Stimulated activated naive CD4-positive, alpha-beta T cell (primary cell): ENCODE results near the gene TFF3.
A peak's percentile ranks its signal among the peaks of the same experiment; 100 is the strongest.

Source experiments
- DNase-seq, 6 experiments: peaks; one replicate each; lab custom pipeline; 2025; lab: John Stamatoyannopoulos, UW

The TFF3 gene

DNA sequence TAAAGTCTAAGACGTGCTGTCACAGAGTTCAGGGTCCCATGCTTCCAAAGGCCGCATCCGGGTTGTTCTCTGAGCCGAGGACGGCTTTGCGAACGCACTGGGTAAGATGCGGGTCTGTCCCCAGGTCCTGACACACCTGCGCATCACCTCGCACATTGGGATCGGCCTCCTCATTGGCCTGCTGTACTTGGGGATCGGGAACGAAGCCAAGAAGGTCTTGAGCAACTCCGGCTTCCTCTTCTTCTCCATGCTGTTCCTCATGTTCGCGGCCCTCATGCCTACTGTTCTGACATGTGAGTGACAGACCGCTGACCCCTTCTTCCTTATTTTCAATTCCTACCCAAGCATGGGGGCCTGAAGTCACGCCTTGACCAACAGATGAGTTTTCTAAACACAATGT lies 25.3 kb downstream of the TFF3 start:
- DNase-seq: no peak

DNA sequence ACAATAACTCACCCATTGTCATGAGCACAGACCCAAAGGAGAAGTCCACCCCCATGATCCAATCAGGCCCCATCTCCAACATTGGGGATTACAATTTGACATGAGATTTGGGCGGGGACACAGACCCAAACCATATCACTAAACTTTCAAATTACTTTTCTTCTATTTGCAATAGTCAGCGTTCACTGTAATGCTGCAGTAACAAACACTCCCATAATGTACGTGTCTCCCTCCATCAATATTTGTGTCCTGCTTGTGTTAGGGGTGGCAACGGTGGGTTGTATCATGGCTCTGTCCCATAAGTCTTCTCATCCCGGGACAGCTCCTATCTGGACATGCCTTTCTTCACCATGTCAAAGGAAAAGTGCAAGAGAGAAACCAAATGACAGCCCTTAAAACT lies 26.2 kb downstream of the TFF3 start:
- no peak for DNase-seq

DNA sequence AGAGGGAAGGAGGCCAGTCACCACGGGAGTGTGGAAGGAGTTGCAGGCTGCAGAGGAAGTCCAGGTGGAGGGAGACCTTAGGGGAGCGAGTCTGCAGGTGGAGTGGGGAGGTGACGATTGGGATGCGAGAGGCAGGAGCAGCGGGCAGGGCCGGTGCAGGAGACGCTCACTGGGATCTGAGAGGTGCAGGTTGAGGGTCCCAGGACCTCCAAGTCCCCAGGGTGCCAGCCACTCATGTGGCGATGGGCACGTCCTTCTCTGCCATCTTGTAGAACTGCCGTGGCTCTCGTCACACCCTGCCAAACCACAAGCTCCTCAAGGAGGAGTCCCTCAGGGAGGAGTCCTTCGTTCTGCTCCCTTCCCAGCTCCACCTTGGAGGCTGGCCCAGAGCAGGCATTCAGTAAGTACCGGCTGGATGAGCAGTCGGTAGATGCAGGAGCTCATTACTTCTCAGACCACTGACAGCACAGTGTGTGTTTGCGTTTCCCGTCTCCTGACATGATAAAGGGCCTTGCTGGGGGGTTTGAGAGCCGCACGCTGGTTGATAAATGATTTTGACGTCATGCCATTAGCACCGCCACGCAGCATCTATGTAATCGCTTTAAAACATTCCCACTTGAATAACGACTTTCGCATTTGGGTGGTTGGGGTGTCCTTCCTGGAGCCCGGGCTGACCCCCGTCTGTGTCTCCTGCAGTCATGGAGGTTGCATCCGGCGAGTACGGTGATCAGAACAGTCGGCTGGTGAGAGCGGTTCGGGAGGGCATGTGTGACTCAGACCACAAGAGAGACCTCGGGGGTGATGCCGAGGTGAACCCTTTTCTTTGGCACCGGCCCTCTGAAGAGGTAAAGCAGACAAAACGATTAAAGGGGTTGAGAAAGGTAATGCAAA lies 27.8 kb downstream of the TFF3 start:
- no peak for DNase-seq

DNA sequence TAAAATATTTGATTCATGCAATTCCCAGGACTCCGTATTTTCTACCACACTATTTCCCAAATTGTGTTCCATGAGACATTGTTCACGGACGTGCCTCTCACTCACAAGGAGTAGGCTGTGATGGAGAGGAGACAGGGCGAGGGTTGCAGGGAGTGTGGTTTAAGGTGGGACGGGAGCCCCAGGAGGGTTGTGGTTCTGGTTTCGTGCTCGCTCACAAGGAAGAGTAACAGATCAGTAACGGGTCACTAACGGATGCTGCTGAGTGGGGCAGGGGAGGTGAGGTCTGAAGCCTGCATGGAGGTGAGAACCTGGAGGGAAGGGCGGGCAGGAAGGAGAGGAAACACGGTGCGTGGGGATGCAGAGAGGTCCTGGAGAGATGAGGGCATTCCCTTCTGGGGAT lies 28.8 kb downstream of the TFF3 start:
- no peak for DNase-seq

DNA sequence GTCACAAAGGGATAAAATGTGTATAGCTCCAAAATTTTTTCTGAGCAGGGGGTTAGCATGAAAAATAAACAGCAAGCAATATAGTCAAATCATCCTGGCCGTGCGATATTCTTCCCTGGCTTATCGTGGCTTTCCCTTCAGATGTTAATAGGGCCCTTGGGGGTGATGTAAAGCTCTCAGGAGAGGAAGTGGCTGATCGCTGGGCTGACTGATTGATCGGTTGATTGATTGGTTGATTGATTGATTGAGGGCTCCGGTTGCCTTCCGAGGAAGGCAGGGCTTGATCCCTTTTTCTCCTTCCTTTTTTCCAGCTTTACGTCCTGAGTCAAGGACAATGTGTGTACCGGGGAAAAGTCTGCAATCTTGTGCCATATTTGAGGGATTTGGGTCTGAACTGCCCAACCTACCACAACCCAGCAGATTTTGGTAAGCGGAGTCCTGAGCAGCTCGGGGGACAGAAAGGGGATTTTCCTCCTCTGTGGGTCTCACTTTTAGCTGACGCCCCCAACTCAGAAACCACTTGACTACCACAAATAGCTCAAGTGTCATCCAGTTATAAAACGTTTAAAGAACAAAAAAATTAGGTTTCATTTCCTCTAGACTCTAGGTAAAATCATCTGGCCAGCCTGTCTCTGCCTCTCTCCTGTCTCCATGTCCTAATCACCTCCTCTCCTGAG lies 29.5 kb downstream of the TFF3 start:
- no peak for DNase-seq

DNA sequence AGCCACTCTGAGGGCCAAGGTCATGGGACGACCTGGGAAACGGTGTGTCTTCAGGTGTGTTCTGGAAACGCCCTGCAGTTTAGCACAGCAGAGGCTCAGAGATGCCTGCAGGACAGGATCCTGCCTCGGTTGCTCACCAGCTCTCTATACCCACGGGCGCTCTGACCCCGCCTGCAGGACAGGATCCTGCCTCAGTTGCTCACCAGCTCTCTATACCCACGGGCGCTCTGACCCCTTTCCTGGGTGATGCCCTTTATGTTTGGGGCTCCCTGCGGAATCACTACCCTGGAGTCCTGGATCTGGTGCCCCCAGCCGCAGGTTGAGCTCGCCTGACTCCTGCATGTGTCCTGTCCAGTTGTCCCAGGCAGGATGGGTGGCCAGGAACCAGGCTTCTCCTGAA lies 32.5 kb downstream of the TFF3 start:
- no peak for DNase-seq

DNA sequence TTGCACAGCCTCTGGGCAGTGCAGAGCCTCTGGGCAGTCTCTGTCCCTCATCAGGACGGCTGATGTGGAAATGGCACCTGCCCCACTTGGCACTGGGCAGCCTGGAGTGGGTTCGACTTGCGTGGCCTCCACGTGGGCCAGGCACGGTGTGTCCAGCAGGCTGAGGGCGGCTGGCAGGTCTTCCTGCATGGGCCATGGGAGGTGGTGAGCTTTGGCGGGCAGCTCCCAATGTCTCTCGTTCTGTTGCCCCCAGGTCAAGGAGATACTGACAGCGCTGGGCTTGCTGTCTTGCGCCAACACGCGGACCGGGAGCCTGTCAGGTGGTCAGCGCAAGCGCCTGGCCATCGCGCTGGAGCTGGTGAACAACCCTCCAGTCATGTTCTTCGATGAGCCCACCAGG lies 33.2 kb downstream of the TFF3 start:
- no peak for DNase-seq

DNA sequence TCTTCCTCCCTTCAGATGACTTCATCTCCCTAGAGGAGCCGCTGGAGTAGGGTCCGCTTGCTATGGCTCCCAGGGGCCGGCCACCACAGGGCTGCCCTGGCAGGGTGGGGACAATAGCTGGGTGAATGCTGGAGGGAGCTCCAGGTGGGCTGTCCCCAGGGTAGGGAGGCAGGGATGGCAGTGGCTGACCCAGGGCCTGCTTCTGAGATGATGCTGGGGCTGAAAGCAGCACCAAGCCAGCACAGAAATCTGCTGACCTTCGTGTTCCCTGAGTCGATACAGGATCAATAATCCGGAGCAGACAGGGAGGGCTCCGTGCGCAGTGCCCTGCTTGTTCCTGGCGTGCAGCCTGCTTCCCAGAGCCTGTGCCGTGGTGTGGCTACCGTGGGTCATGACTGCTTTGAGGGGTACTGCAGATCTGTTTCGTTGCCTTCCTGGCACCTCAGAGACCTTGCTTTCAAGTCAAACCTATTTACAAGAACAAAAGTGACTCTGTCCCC lies 34.0 kb downstream of the TFF3 start:
- no peak for DNase-seq

DNA sequence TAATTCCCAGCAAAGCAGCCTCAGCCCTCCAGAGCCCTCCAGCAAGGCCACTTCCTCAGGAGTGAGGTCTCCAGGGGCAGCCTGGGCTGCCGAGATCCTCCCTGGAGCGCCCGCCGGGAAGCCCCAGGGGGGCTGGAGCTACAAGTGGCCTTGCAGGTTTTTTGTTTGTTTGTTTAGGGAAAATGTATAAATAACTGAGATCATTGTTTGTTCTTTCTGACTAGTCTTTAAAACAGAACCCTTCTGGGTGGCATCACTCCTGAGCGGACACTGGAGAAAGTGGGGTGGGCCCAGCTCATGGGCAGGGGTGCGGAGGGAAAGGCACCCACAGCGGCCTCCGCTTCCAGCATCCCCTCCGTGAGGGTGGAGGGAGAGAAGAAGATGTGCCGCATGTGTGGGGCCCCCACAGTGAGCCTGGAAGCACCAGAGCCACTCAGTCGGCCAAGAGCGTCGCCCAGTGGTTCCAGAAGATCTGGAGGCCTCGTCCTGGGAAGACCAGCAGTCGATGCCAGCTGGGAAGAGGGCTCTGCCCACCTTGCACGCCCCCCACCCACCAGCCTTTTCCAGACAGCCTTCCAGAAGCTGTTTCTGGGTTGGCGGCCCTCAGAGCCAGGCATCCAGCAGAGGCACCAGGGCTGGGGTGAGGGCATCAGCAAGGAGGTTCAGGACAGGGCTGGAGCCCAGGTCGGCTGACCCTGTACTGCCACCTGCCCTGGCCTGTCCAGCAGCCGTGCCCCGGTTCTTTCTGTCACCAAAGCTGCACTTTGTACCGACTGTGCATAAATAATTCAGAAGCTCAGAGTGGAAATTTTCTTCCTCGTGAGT lies 34.6 kb downstream of the TFF3 start:
- DNase-seq: no peak

DNA sequence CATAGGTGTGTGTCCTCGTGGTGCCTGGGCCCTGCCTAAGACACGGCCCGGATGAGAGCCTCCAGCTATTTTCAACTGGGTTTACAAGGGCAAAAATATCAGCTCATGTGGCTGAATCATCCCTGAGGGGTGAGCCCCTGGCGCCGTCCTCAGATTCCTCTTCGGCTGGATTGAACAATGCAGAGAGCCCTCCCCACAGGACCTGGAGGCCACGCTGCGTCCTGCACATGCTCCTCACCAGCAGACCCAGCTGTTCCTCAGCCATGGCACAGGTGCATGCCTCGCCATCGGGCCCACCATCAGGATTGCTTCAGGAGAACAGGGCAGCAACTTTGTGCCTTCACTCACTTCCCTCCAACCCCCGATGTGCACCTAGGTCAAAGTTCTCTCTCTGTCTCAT lies 35.3 kb downstream of the TFF3 start:
- DNase-seq: no peak

DNA sequence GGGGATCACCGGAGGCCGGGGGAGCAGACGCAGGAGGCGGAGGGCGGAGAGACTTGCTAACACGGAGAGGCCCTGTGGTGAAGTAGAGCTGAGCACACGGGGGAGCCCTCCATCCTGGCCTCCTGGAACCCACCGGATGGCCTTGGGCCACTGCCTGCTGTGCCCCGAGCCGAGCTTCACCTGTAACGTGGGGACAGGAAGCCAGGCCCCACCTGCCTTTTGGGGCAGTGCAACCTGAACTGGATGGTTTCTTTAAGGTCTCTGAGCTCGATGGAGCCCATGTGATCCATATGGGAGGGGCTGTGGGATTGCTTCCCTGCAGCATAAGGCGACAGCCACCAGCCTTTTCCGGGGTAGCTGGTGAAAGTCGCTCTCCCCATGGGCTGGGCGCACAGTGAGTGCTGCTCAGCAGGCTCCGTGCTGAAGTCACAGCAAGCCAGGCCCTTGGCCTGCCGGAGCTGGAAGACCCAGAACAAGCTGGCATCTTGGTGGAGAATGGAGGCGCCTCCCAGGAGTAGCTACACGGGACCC lies 35.8 kb downstream of the TFF3 start:
- DNase-seq: no peak

DNA sequence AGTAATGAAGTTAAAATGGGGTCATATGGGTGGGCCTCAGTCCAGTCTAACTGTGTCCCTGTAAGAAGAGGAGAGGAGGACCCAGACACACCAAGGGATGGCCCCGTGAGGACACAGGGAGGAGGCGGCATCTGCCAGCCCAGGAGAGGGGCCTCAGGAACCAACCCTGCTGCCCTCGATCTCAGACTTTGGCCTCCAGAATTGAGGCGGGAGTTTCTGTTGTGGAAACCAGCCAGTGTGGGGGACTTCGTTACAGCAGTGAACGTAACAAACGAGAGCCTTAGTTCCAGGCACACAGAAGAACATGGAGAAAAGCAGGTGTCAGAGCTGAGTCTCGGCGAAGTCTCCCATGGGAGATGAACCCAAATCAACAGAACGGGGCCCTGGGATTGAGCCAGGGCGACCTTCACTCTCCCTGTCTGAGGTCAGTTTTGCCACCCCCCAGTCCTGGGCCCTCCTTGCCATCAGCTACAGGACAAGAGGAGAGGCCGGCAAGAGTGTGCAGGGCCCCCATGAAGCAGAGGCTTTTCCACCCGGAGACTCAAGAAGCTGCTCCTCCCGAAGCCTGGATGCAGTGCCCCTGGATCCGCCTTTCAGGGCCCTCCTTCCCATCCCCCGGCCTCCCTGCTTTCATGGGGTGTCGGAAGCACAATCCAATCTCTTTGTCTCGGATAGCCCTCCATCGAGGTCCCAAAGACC lies 36.6 kb downstream of the TFF3 start:
- DNase-seq: no peak

DNA sequence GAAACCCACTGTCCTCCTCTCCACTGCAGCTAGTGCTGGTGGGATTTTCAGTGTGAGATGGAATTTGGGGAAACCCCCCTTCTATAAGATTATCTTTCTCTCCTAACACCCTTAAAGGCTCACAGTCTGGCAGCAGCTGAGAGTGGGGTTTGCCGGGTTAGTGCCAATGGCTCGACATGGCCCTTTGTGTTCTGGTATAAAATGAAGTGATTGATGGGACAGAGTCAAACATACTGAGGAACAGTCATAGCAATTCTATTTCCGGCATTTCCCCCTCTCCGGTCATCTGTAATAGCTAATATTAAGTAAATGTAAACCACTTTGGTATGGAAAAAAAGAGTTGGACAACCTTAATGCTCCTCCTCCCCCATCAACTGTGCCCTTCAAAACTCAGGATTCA lies 37.6 kb downstream of the TFF3 start:
- DNase-seq: no peak

DNA sequence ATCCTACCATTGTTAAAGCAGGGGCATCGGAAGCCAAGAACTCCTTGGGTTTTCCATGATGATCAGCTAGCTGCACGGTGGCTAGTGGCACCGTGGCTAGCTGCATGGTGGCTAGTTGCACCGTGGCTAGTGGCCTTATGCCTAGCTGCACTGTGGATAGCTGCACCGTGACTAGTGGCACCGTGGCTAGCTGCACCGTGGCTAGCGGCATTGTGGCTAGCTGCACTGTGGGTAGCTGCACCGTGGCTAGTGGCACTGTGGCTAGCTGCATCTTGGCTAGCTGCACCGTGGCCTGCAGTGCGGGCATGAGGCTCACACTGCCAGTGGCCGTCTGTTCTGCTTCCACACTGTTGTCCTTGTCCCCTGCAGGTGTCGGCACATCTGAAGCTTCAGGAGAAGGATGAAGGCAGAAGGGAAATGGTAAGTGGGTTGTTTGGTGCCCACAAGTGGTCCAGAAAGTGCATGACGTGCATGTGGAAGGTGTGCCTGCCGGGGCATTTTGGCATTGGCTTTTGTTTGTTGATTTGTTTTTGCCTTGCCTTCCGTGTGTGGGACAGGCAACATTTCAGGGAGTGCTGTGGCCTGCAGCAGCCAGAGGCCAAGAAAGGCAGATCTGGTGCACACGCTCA lies 38.6 kb downstream of the TFF3 start:
- DNase-seq: no peak

DNA sequence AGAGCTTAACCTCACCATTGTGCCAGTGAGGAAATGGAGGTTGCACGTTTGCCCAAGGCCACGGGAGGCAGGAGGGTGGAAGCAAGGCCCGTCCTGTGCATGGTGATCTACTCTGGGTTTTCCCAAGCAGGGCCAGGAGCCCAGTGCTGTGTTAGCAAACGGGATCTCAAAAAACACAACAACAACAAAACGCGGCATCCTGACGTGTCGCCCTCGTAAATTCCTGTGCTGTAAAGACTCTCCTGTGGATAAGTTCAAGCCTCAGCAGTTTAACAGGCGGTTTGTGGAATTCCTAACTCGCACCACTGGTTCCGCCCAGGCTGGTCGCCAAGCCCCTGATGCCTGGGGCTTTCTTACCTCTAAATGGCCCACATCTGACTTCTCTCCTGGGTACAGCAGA lies 39.1 kb downstream of the TFF3 start:
- no peak for DNase-seq

DNA sequence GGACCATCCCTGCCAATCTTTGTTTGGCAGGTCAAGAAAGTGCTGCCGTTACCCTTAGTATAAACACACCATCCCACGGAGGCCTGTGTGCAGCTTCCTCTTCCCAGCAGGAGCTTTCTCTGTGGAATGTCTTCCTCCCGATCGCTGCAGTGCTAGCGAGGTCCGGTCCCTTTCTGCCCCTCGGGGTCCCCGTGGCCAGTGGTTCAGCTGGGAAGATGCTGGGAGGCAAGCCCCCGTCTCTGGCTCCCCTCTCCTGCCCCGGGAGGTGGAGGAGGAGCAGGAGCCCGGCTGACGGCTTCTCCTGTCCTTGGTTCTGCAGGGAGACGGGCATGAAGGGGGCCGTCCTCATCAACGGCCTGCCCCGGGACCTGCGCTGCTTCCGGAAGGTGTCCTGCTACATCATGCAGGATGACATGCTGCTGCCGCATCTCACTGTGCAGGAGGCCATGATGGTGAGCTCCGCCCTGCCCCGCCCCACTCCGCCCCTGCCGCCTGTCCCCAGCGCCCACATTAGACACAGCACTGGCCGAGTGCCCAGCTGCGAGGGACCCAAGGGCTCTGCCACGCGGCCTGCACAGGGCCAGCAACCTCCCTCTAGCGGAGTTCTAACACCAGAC lies 42.1 kb downstream of the TFF3 start:
- no peak for DNase-seq

DNA sequence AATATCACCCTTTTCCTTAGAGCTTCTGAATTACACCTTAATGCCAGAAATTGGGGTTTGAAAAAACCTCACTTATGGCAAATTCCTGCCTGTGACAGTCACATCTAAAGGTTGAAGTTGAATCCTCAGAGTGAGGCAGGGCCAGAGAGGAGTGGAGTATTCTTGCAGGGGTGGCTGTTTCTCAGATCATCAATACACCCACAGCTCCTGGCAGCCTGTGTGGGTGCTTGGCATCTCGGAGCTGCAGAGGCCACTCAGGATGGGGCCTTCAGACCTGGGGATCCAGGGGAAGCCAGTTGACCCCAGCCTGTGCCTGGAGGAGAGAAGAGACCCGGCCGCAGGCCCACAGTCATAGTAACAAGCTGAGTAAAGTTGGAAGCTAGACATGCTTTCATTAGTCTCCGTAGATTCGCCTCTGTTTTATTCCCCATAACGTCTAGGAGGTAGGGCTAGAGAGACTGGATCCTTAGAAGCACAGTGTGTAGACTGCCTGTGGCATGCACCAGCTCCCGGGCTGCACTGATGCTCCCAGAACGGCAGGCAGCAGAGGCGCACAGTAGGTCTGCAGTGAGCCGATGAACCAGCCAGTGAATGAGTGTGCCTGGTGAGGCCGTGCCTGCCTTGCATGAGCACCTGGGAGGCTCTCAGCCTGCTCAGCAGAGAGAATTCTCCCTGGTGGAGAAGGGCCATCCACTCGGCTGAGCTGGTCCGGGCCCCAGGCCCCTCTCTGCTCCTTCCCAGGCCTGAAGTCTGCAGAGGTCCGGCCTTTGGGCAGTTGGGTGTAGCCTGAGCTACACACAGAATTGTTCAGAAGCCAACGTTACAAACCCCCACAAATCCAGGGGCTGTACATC lies 42.9 kb downstream of the TFF3 start:
- no peak for DNase-seq

DNA sequence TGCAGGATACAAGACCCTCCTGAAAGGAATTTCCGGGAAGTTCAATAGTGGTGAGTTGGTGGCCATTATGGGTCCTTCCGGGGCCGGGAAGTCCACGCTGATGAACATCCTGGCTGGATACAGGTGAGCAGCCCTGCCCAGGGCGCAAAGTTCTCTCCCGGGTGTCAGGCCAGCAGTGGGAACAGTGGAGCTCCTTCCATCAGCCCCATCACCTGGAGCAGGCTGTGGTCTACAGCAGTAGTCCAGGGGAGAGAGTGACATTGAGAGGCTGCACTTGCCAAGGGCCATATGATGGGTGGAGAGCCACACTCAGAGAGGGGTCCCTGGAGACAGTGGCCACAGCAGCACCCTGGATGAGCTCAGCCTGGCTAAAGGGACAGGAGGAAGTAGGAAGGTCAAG lies 44.1 kb downstream of the TFF3 start:
- no peak for DNase-seq

DNA sequence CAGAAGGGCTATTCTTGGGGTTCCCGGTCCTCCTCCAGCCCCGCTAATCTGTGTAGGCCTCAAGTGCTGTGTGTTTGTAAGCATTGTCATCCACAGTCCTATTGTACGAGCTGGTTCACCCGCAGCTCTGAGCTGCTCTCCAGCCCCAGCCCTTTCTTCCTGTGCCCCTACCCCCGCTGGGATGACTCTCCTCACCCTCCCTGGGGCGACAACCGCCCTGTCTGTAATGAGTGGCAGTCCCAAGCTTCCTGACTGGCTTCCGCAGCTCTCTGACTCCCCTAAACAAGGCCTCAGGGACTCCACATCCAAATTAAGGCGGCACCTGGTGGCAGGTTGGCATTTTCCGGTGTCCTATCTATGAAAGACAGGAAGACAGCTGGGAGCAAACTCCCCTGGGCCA lies 45.8 kb downstream of the TFF3 start:
- peak in 2 of 6 experiments; percentile 9 to 23 for DNase-seq
